ENCODE measurements around the gene KIF16B. TPM values are rescaled to one million over a fixed set of nuclear protein-coding genes. Genes with fewer than 3 reads are reported as not detected.
"Not testable (repeated sequence)": the region's sequence is repeated elsewhere in the genome, so short reads cannot be mapped to it uniquely, and the experiment has no call there.

The KIF16B gene
- total and polyA plus RNA-seq, 4 experiments from 2014 or later, result 3.2 to 12.0 (median 10.0) TPM

DNA sequence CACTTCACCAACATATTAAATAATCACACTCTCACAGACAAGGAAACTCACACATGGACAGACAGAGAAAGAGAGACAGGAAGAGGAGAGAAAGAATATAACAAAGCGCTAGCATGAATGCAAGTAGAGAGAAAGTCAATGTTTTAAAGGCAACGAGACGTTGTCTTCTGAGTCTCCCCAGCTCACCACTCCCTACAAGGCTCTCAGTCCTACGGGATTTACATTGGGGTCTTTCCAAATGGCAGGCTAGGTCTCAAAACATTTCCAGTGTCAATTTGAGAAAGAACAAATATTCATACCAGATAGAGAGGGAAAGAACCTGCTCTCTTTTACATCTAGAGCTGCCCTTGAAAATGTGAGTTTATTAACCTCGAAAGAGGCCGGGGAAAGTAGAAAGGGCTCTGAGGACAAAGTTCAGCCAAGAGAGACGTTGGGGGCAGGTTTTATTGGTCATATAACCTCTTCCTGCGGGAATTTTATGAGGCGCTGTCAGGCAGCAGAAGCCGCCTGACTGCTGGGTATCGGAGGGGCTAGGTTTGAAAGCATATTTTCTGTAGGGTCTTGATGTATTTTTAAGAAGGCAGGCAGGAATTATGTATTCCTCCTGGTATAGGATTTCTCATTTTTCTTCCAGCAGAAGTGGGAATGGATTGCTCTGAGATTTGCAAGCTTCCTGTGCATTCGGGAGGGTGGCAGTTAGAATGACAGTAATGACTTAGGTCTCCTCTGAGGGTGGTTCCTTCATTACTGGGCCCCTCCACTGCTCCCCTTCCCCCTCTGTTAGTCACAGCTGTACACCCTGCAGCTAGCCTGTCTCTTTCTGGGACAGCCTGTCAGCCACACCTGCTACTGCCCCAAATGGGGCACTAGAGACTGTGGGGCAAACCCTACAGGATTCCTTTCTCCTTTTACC lies 34.4 kb upstream of the KIF16B start:
- DNase-seq, result no peak
- ChIA-PET POLR2A (ENCODE audit: partially characterized antibody) (no interaction called here), CTCF (ENCODE audit: partially characterized antibody) (no interaction called here)
- no peaks in the 10 kb centered on the region for H3K4me1 ChIP-seq (ENCODE audit: insufficient read depth, low read length)
- no peaks in the 10 kb centered on the region for H3K9me3 ChIP-seq (ENCODE audit: control insufficient read depth in 1 of 2, low read length in 2 of 2)
- no peaks in the 10 kb centered on the region for H3K36me3 ChIP-seq (ENCODE audit: insufficient read depth, low read length)
- peaks cover 0 to 3% (median 0%) of the 10 kb centered on the region in 8 donors for H3K9me3 Mint-ChIP-seq
- H3K4me1 Mint-ChIP-seq, result no peaks in the 10 kb centered on the region
- no peaks in the 10 kb centered on the region for H3K36me3 Mint-ChIP-seq
- H3K4me3 Mint-ChIP-seq, result no peak overlapping the region
- no peak overlapping the region for H3K27ac ChIP-seq (ENCODE audit: low read depth, low read length)
- no peak overlapping the region for H3K4me3 ChIP-seq (ENCODE audit: low read length in 2 of 2)
- H3K27me3 ChIP-seq (ENCODE audit: insufficient read depth, low read length), result no peaks in the 10 kb centered on the region
- intact Hi-C loops (cut with micrococcal nuclease), result no loop called here
- peaks cover 5 to 9% of the 10 kb centered on the region in 2 donors for H3K27me3 Mint-ChIP-seq
- H3K27ac Mint-ChIP-seq, result no peak overlapping the region

GRCh38 chr20:16606468-16607070 lies 33.3 kb upstream of the KIF16B start:
- H3K27ac ChIP-seq (ENCODE audit: low read depth, low read length), result no peak overlapping the region
- no peak for DNase-seq
- Mint-ChIP-seq H3K36me3 (no peaks in the 10 kb centered on the region), H3K4me1 (no peaks in the 10 kb centered on the region), H3K4me3 (no peak overlapping the region), H3K27ac (peak overlapping the region in 1 of 7 donors; percentile 56), H3K9me3 (peaks cover 0 to 3% (median 0%) of the 10 kb centered on the region in 8 donors), H3K27me3 (peaks cover 4 to 8% of the 10 kb centered on the region in 2 donors)
- H3K4me3 ChIP-seq (ENCODE audit: low read length in 2 of 2), result no peak overlapping the region
- H3K9me3 ChIP-seq (ENCODE audit: control insufficient read depth in 1 of 2, low read length in 2 of 2), result no peaks in the 10 kb centered on the region
- H3K27me3 ChIP-seq (ENCODE audit: insufficient read depth, low read length), result no peaks in the 10 kb centered on the region
- H3K36me3 ChIP-seq (ENCODE audit: insufficient read depth, low read length), result no peaks in the 10 kb centered on the region
- ChIA-PET POLR2A (ENCODE audit: partially characterized antibody) (no interaction called here), CTCF (ENCODE audit: partially characterized antibody) (no interaction called here)
- intact Hi-C loops (cut with micrococcal nuclease), result no loop called here
- H3K4me1 ChIP-seq (ENCODE audit: insufficient read depth, low read length), result no peaks in the 10 kb centered on the region

DNA sequence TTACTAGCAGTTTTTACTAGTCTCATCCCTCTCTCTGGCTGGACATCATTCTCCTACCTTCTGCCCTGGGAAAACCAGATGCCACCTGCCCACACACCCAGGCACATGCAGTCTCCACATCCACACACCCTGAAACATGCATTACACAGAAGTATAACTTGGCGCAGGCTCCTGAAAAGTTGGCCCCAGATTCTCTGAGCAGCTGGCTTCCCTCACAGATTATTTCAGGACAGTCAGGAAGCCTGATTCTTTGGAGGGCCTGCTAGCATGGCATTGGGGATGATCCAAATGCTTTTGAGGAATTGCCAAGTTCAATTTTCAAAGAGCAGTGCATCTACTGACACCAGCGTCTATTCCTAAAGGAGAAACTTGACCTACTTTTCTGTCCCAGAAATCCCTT lies 27.8 kb upstream of the KIF16B start:
- Mint-ChIP-seq H3K36me3 (no peaks in the 10 kb centered on the region), H3K4me1 (peaks cover 0 to 3% (median 0%) of the 10 kb centered on the region in 4 donors), H3K27ac (no peak overlapping the region), H3K27me3 (peaks cover 4 to 9% of the 10 kb centered on the region in 2 donors), H3K4me3 (no peak overlapping the region), H3K9me3 (peaks cover 0 to 2% (median 0%) of the 10 kb centered on the region in 8 donors)
- ChIA-PET POLR2A (ENCODE audit: partially characterized antibody) (no interaction called here), CTCF (ENCODE audit: partially characterized antibody) (no interaction called here)
- no peak overlapping the region for H3K27ac ChIP-seq (ENCODE audit: low read depth, low read length)
- H3K9me3 ChIP-seq (ENCODE audit: control insufficient read depth in 1 of 2, low read length in 2 of 2), result no peaks in the 10 kb centered on the region
- H3K36me3 ChIP-seq (ENCODE audit: insufficient read depth, low read length), result no peaks in the 10 kb centered on the region
- no peaks in the 10 kb centered on the region for H3K4me1 ChIP-seq (ENCODE audit: insufficient read depth, low read length)
- no peak overlapping the region for H3K4me3 ChIP-seq (ENCODE audit: low read length in 2 of 2)
- DNase-seq, result no peak
- no peaks in the 10 kb centered on the region for H3K27me3 ChIP-seq (ENCODE audit: insufficient read depth, low read length)
- intact Hi-C loops (cut with micrococcal nuclease), result no loop called here

DNA sequence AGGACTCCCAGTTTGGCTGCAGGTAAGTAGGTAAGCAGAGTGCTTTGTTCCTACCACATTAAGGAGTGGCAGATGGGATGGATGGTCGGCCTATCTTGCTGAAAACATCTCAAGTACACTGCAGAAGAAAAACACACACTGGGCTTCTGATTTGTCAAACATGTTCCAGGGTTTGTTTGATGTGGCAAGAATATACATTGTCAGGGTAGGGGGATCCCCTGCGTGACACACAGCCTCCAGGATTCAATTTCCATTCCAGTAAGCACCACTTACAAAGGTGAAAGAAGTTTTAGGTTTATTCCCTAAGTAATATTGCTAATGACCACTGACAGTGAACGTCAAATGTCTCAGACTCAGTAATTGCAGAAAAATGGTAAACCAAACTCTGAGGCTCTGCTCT lies 26.0 kb upstream of the KIF16B start:
- Histone ChIP-seq H3K4me3 (ENCODE audit: low read length in 2 of 2) (no peak overlapping the region), H3K4me1 (ENCODE audit: insufficient read depth, low read length) (no peaks in the 10 kb centered on the region), H3K9me3 (ENCODE audit: control insufficient read depth in 1 of 2, low read length in 2 of 2) (no peaks in the 10 kb centered on the region), H3K27me3 (ENCODE audit: insufficient read depth, low read length) (no peaks in the 10 kb centered on the region), H3K27ac (ENCODE audit: low read depth, low read length) (no peak overlapping the region), H3K36me3 (ENCODE audit: insufficient read depth, low read length) (no peaks in the 10 kb centered on the region)
- DNase-seq, result no peak
- Mint-ChIP-seq H3K9me3 (peaks cover 0 to 2% (median 0%) of the 10 kb centered on the region in 8 donors), H3K4me3 (no peak overlapping the region), H3K4me1 (peaks cover 0 to 3% (median 0%) of the 10 kb centered on the region in 4 donors), H3K36me3 (no peaks in the 10 kb centered on the region), H3K27ac (no peak overlapping the region), H3K27me3 (peaks cover 8 to 11% of the 10 kb centered on the region in 2 donors)
- ChIA-PET CTCF (ENCODE audit: partially characterized antibody) (interaction anchor here (0.7 kb wide), 1 partner anchor 205 kb away, joined by 3 read pairs; no protein-coding TSS in a partner anchor), POLR2A (ENCODE audit: partially characterized antibody) (no interaction called here)
- intact Hi-C loops (cut with micrococcal nuclease), result no loop called here

DNA sequence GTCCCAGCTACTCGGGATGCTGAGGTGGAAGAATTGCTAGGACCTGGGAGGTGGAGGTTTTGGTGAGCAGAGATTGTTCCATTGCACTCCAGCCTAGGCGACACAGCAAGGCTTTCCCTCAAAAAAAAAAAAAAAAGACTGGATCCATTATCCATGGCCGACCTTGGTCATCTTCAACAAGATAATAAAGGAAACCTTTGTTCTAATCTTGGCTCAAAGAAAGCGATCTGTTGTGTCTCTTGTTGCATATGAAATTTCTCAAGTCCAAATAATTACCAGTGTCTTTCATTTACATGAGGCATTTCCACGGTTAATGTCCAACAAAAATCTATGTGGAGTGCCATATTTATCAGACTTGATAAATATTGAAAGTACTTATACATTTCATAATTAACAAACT lies 23.7 kb upstream of the KIF16B start:
- Histone ChIP-seq H3K36me3 (ENCODE audit: insufficient read depth, low read length) (no peaks in the 10 kb centered on the region), H3K4me1 (ENCODE audit: insufficient read depth, low read length) (no peaks in the 10 kb centered on the region), H3K27me3 (ENCODE audit: insufficient read depth, low read length) (no peaks in the 10 kb centered on the region), H3K27ac (ENCODE audit: low read depth, low read length) (no peak overlapping the region), H3K9me3 (ENCODE audit: control insufficient read depth in 1 of 2, low read length in 2 of 2) (no peaks in the 10 kb centered on the region), H3K4me3 (ENCODE audit: low read length in 2 of 2) (no peak overlapping the region)
- H3K4me1 Mint-ChIP-seq, result peaks cover 0 to 3% (median 0%) of the 10 kb centered on the region in 4 donors
- intact Hi-C loops (cut with micrococcal nuclease), result no loop called here
- no peak overlapping the region for H3K4me3 Mint-ChIP-seq
- POLR2A ChIA-PET (ENCODE audit: partially characterized antibody), result no interaction called here
- peaks cover 0 to 2% (median 0%) of the 10 kb centered on the region in 8 donors for H3K9me3 Mint-ChIP-seq
- H3K27me3 Mint-ChIP-seq, result peaks cover 8 to 11% of the 10 kb centered on the region in 2 donors
- CTCF ChIA-PET (ENCODE audit: partially characterized antibody), result no interaction called here
- no peak for DNase-seq
- H3K27ac Mint-ChIP-seq, result no peak overlapping the region
- H3K36me3 Mint-ChIP-seq, result no peaks in the 10 kb centered on the region

DNA sequence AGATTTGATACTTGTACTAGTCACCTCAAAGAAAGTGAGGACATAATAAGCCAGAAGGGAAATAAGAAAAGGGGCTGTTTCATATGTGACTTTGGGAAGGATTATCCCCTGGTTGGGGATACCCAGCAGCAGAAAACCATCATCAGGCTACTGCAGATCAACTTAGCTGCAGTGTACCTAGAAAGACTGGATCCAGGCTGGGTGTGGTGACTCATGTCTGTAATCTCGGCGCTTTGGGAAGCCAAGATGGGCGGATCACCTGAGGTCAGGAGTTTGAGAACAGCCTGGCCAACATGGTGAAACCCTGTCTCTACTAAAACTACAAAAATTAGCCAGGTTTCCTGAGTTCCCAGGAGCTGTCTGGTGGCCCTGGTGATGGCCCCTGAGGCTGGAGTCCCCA lies 23.2 kb upstream of the KIF16B start:
- CTCF ChIA-PET (ENCODE audit: partially characterized antibody); H3K4me1 Mint-ChIP-seq; H3K36me3 Mint-ChIP-seq; intact Hi-C loops (cut with micrococcal nuclease); POLR2A ChIA-PET (ENCODE audit: partially characterized antibody); H3K36me3 ChIP-seq (ENCODE audit: insufficient read depth, low read length); H3K9me3 Mint-ChIP-seq; H3K27ac Mint-ChIP-seq; H3K4me3 Mint-ChIP-seq; H3K4me3 ChIP-seq (ENCODE audit: low read length in 2 of 2); H3K27me3 ChIP-seq (ENCODE audit: insufficient read depth, low read length); H3K4me1 ChIP-seq (ENCODE audit: insufficient read depth, low read length); DNase-seq; H3K9me3 ChIP-seq (ENCODE audit: control insufficient read depth in 1 of 2, low read length in 2 of 2); H3K27ac ChIP-seq (ENCODE audit: low read depth, low read length): not testable (repeated sequence)
- H3K27me3 Mint-ChIP-seq, result peaks cover 8 to 13% of the 10 kb centered on the region in 2 donors

- DNase-seq, result no peak
- no peak overlapping the region for H3K4me3 ChIP-seq (ENCODE audit: low read length in 2 of 2)
- H3K27ac Mint-ChIP-seq, result no peak overlapping the region
- H3K36me3 ChIP-seq (ENCODE audit: insufficient read depth, low read length), result no peaks in the 10 kb centered on the region
- H3K27ac ChIP-seq (ENCODE audit: low read depth, low read length), result no peak overlapping the region
- no peaks in the 10 kb centered on the region for H3K9me3 ChIP-seq (ENCODE audit: control insufficient read depth in 1 of 2, low read length in 2 of 2)
- H3K36me3 Mint-ChIP-seq, result no peaks in the 10 kb centered on the region
- ChIA-PET POLR2A (ENCODE audit: partially characterized antibody) (no interaction called here), CTCF (ENCODE audit: partially characterized antibody) (no interaction called here)
- intact Hi-C loops (cut with micrococcal nuclease), result no loop called here
- H3K27me3 ChIP-seq (ENCODE audit: insufficient read depth, low read length), result no peaks in the 10 kb centered on the region
- no peaks in the 10 kb centered on the region for H3K4me1 ChIP-seq (ENCODE audit: insufficient read depth, low read length)
- H3K4me1 Mint-ChIP-seq, result peaks cover 0 to 3% (median 0%) of the 10 kb centered on the region in 4 donors
- H3K27me3 Mint-ChIP-seq, result peaks cover 11 to 15% of the 10 kb centered on the region in 2 donors
- no peak overlapping the region for H3K4me3 Mint-ChIP-seq
- peaks cover 0 to 2% (median 0%) of the 10 kb centered on the region in 8 donors for H3K9me3 Mint-ChIP-seq
Observed at GRCh38 chr20:16595376-16595775, 22.1 kb upstream of the KIF16B start.
